ENCODE measurements around the gene PLXNA4.

PLXNA4 gene

DNA sequence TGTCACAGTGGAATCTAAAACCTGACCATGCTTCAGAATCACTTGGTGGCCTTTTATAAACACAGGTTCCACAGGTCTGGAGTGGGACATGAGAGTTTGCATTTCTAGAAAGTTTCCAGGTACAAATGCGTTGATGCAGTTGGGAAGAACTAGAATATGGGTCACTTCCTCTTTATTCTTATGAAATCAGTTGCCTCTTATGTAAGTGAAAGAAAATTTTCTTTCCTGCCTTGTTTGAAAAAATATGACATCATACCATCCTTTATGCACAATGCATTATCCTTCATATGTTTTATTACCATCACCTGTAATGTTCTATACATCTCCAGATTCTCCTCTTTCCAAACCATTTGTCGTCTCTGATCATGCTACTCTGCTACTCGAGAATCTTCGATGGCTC lies 44.0 kb downstream of the PLXNA4 start:
- peak; percentile 21 for DNase-seq (ENCODE audit: low read depth)
- TF ChIP-seq POLR2A (IDR thresholded peaks at IDR 0.05; ENCODE audit: extremely low read depth, insufficient read length): no peak
- TF ChIP-seq, protein P1, sequence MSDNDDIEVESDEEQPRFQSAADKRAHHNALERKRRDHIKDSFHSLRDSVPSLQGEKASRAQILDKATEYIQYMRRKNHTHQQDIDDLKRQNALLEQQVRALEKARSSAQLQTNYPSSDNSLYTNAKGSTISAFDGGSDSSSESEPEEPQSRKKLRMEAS (IDR thresholded peaks at IDR 0.05; ENCODE audit: low read depth, low read length): no peak
- TF ChIP-seq, protein P2, sequence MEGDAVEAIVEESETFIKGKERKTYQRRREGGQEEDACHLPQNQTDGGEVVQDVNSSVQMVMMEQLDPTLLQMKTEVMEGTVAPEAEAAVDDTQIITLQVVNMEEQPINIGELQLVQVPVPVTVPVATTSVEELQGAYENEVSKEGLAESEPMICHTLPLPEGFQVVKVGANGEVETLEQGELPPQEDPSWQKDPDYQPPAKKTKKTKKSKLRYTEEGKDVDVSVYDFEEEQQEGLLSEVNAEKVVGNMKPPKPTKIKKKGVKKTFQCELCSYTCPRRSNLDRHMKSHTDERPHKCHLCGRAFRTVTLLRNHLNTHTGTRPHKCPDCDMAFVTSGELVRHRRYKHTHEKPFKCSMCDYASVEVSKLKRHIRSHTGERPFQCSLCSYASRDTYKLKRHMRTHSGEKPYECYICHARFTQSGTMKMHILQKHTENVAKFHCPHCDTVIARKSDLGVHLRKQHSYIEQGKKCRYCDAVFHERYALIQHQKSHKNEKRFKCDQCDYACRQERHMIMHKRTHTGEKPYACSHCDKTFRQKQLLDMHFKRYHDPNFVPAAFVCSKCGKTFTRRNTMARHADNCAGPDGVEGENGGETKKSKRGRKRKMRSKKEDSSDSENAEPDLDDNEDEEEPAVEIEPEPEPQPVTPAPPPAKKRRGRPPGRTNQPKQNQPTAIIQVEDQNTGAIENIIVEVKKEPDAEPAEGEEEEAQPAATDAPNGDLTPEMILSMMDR (IDR thresholded peaks at IDR 0.05; ENCODE audit: low read depth, low read length): no peak
- TF ChIP-seq MYC (IDR thresholded peaks at IDR 0.05; ENCODE audit: low read depth, low read length): no peak
- no peak overlapping the region for H3K4me3 ChIP-seq (ENCODE audit: low read depth, low read length)

DNA sequence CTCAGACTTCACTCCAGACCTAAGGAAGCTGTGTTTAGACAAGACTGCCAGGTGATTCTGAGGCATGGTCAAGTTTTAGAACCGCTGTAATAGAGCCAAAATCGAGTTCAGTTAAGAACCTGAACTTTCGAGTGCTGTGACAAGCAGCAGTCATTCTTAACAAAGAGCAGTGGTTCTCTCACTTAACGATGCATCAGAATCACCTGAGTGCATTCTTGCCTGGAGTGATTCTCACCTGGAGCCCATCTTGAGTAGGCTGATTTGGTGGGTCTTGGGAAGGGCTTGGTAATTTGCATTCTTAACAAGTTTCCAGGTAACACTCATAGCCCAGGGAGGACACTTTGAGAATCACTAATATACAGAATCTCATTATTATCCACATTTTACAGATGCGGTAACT lies 44.7 kb downstream of the PLXNA4 start:
- TF ChIP-seq, protein P1 (IDR thresholded peaks at IDR 0.05; ENCODE audit: low read depth, low read length): no peak
- TF ChIP-seq MYC (IDR thresholded peaks at IDR 0.05; ENCODE audit: low read depth, low read length): no peak
- TF ChIP-seq POLR2A (IDR thresholded peaks at IDR 0.05; ENCODE audit: extremely low read depth, insufficient read length): no peak
- TF ChIP-seq, protein P2 (IDR thresholded peaks at IDR 0.05; ENCODE audit: low read depth, low read length): no peak
- no peak for DNase-seq (ENCODE audit: low read depth)
- H3K4me3 ChIP-seq (ENCODE audit: low read depth, low read length): no peak overlapping the region

DNA sequence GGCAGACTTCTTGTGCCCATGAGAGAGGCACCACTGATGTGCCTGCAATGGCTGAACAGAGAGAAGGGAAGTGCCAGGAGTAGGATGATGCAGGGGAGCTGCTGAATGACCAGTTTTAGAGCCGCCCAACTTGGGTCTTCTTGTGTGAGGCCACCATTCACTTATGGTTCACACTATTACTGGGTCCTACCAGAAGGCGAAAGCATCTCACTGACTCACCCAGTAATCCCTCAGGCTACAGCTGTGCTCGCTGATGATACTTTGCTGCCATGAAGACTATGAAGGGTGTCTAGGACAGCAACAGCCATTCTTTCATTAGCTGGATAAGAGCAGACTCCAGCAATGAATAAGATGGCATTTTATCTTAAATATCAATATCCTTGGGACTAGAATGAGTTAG lies 47.6 kb downstream of the PLXNA4 start:
- no peak for DNase-seq (ENCODE audit: low read depth)
- TF ChIP-seq MYC (IDR thresholded peaks at IDR 0.05; ENCODE audit: low read depth, low read length) (no peak), POLR2A (IDR thresholded peaks at IDR 0.05; ENCODE audit: extremely low read depth, insufficient read length) (no peak)
- TF ChIP-seq, protein P1 (IDR thresholded peaks at IDR 0.05; ENCODE audit: low read depth, low read length): no peak
- TF ChIP-seq, protein P2 (IDR thresholded peaks at IDR 0.05; ENCODE audit: low read depth, low read length): no peak
- H3K4me3 ChIP-seq (ENCODE audit: low read depth, low read length): no peak overlapping the region

DNA sequence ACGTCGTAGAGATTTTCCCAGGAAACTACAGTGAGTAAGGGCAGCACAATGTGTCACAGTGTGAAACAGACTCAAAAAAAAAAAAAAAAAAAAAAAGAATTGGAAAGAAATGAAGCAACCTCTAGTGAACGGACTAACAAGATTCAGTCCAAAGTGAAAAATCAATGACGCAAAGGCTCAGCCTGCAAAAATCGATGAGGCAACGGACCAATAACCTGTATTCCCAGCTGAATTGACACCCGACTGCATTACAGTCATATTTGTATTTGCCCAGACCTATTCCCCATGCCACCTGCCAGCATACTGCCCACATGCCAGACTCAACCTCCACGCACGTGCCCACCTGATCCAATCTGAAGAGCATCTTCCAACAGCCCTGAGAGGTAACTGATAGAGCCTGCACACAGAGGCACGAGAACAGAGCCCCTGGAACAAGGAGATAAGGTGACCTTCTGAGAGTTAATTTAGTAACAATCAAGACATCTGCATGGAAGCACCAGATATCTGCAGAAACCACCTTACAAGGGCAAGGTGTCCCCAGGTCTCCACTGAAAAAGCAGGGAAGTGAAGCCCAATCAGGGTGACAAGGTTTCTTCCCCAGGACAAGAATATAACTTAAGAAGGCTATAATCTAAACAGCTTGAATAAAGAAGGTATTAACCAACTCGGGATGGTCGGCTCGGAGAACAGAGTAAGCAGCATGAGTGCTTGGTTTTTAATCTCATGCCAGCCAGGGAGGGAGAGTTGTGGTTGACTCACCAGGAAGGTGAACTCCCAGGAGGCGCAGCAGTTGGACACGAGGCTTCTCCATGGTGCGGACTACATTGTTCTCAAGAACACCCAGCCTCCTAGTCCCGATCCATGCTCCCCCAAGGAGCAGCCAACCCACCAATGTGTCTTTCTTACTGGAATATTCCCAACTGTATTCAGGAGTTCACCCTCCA lies 48.5 kb downstream of the PLXNA4 start:
- H3K4me3 ChIP-seq (ENCODE audit: low read depth, low read length): no peak overlapping the region
- TF ChIP-seq POLR2A (IDR thresholded peaks at IDR 0.05; ENCODE audit: extremely low read depth, insufficient read length) (no peak), MYC (IDR thresholded peaks at IDR 0.05; ENCODE audit: low read depth, low read length) (no peak)
- TF ChIP-seq, protein P2 (IDR thresholded peaks at IDR 0.05; ENCODE audit: low read depth, low read length): no peak
- TF ChIP-seq, protein P1 (IDR thresholded peaks at IDR 0.05; ENCODE audit: low read depth, low read length): no peak
- no peak for DNase-seq (ENCODE audit: low read depth)

DNA sequence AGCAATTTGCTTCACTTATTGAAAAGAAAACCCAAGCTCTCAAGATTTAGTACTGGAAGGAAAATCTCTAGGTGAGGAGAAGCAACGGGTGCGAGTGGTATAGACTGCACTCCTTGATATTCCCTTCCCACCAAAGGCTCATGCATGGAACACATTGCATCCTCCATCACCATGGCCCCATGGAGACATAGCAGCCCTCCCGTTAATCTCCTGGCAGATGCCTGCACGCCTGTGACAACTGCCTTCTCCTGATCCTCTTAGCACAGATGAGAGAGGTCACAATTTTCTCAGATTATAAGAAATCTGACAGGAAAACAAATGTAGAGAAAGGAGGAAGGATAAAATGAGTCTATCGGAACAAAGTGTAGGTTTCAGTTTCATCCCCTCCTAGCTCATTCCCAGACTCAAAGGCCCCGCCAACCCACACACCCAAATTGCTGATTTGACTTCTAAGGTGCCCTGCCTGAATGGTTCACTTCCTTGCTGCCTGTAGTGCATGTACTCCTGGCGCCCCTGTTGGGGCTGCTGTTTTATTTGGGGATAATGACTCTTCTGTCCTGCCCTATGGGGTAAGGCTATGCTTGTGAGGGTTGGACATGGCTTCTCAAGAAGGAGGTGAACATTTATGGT lies 50.0 kb downstream of the PLXNA4 start:
- no peak for TF ChIP-seq MYC (IDR thresholded peaks at IDR 0.05; ENCODE audit: low read depth, low read length)
- TF ChIP-seq, protein P2 (IDR thresholded peaks at IDR 0.05; ENCODE audit: low read depth, low read length): no peak
- TF ChIP-seq POLR2A (IDR thresholded peaks at IDR 0.05; ENCODE audit: extremely low read depth, insufficient read length): no peak
- TF ChIP-seq, protein P1 (IDR thresholded peaks at IDR 0.05; ENCODE audit: low read depth, low read length): no peak

More for the DNA sequence above, 50.0 kb downstream of the PLXNA4 start:
- no peak for DNase-seq (ENCODE audit: low read depth)
- H3K4me3 ChIP-seq (ENCODE audit: low read depth, low read length): no peak overlapping the region
